IMR-90 (cell line): ENCODE measurements around the gene HTR3E. TPM values are rescaled to one million over a fixed set of nuclear protein-coding genes. Genes with fewer than 3 reads are reported as not detected.

Source experiments
- ATAC-seq: fragments of 200-7000 bp; cut with Tn5 transposase; 2 replicates; pipeline ENCODE4 v1.9.1; 2020; ENCODE audit warnings: low read depth, mild to moderate bottlenecking, moderate library complexity
- BruUV-seq: library from RNA; stranded (reverse); fragments of 400-500 nt; replicated peaks from 2 replicates; lab custom pipeline; 2021; lab: Mats Ljungman, UMichigan
- CTCF ChIA-PET: fragments of 300-600 bp; formaldehyde crosslinking; extraction: SDS; loops from one replicate; lab custom pipeline; 2021; ENCODE audit warnings: antibody characterized with exemption; lab: Yijun Ruan, JAX
- POLR2A ChIA-PET: fragments of 300-600 bp; sonication (Branson Sonifier 250); formaldehyde crosslinking; loops from one replicate; lab custom pipeline; 2022; ENCODE audit warnings: antibody characterized with exemption; ENCODE audit not compliant: unreplicated experiment; lab: Charles Lee
- DNase-seq: peaks from one replicate; pipeline ENCODE4 v3.0.0; 2013
- H2AFZ ChIP-seq: replicated peaks from 2 replicates; pipeline ENCODE3; 2013; ENCODE audit warnings: low read length, mild to moderate bottlenecking; ENCODE audit not compliant: poor library complexity
- H2AK5ac ChIP-seq: 2 replicates; pipeline ENCODE4 v1.6.1; 2013; ENCODE audit warnings: low read depth, low read length, inconsistent platforms
- H2AK9ac ChIP-seq: replicated peaks from 2 replicates; pipeline ENCODE3; 2013; ENCODE audit warnings: mild to moderate bottlenecking, low read depth, low read length, moderate library complexity; ENCODE audit not compliant: poor library complexity
- H2BK120ac ChIP-seq: 2 replicates; pipeline ENCODE4 v1.6.1; 2013; ENCODE audit warnings: low read depth, low read length, inconsistent platforms
- H2BK15ac ChIP-seq: 3 replicates; pipeline ENCODE4 v1.6.1; 2013; ENCODE audit warnings: low read depth, low read length, inconsistent platforms
- H2BK20ac ChIP-seq: 2 replicates; pipeline ENCODE4 v1.6.1; 2013; ENCODE audit warnings: low read depth, mild to moderate bottlenecking, inconsistent platforms, low read length, moderate library complexity
- H2BK5ac ChIP-seq: 2 replicates; pipeline ENCODE4 v1.6.1; 2013; ENCODE audit warnings: mild to moderate bottlenecking, low read depth, low read length, inconsistent platforms; ENCODE audit not compliant: poor library complexity, severe bottlenecking
- H3K14ac ChIP-seq: replicated peaks from 2 replicates; pipeline ENCODE4 v1.6.1; 2013; ENCODE audit warnings: low read depth, low read length, inconsistent platforms
- H3K18ac ChIP-seq: 2 replicates; pipeline ENCODE4 v1.6.1; 2013; ENCODE audit warnings: low read depth, low read length, control low read depth
- H3K23ac ChIP-seq: 2 replicates; pipeline ENCODE4 v1.6.1; 2013; ENCODE audit warnings: low read depth, low read length, inconsistent platforms
- H3K27ac ChIP-seq: 2 replicates; pipeline ENCODE4 v1.5.1; 2013; ENCODE audit warnings: mild to moderate bottlenecking, control low read depth, low read length; ENCODE audit not compliant: insufficient read depth
- H3K27me3 ChIP-seq: 2 replicates; pipeline ENCODE4 v1.6.1; 2013; ENCODE audit warnings: low read length; ENCODE audit not compliant: control insufficient read depth, insufficient read depth
- H3K36me3 ChIP-seq: 2 replicates; pipeline ENCODE4 v1.6.1; 2013; ENCODE audit warnings: low read length, mixed read lengths; ENCODE audit not compliant: control insufficient read depth, insufficient read depth
- H3K4ac ChIP-seq: 2 replicates; pipeline ENCODE4 v1.6.1; 2013; ENCODE audit warnings: low read depth, low read length, inconsistent platforms
- H3K4me1 ChIP-seq: 2 replicates; pipeline ENCODE4 v1.6.1; 2013; ENCODE audit warnings: low read length, mixed read lengths; ENCODE audit not compliant: control insufficient read depth, insufficient read depth
- H3K4me2 ChIP-seq: 2 replicates; pipeline ENCODE4 v1.6.1; 2013; ENCODE audit warnings: low read depth, mild to moderate bottlenecking, control low read depth, low read length, moderate library complexity
- H3K4me3 ChIP-seq: 2 replicates; pipeline ENCODE4 v1.5.1; 2013; ENCODE audit warnings: low read depth, mild to moderate bottlenecking, control low read depth, low read length, moderate library complexity; ENCODE audit not compliant: insufficient read depth
- H3K56ac ChIP-seq: 2 replicates; pipeline ENCODE4 v1.6.1; 2013; ENCODE audit warnings: low read length, inconsistent platforms; ENCODE audit not compliant: insufficient read depth; ENCODE audit errors: extremely low read depth
- H3K79me1 ChIP-seq, 2 experiments: 2 replicates each; pipeline ENCODE4 v1.6.1; 2013; ENCODE audit warnings: low read length in 2 of 2, inconsistent platforms in 1 of 2, low read depth in 1 of 2
- H3K9ac ChIP-seq: 2 replicates; pipeline ENCODE4 v1.6.1; 2013; ENCODE audit warnings: low read depth, low read length, control low read depth
- H3K9me1 ChIP-seq: 2 replicates; pipeline ENCODE4 v1.6.1; 2013; ENCODE audit warnings: low read length, inconsistent platforms; ENCODE audit not compliant: insufficient read depth
- H3K9me3 ChIP-seq: 2 replicates; pipeline ENCODE4 v1.6.1; 2013; ENCODE audit warnings: low read length; ENCODE audit not compliant: control insufficient read depth, insufficient read depth
- H4K20me1 ChIP-seq: 2 replicates; pipeline ENCODE4 v1.6.1; 2013; ENCODE audit warnings: low read length, inconsistent platforms; ENCODE audit not compliant: insufficient read depth
- H4K5ac ChIP-seq: 2 replicates; pipeline ENCODE4 v1.6.1; 2013; ENCODE audit warnings: mild to moderate bottlenecking, low read depth, low read length, control low read depth
- H4K8ac ChIP-seq, 2 experiments: 2 replicates each; pipeline ENCODE4 v1.6.1; 2013; ENCODE audit warnings: low read depth in 2 of 2, low read length in 2 of 2, control low read depth in 1 of 2, inconsistent platforms in 1 of 2
- H4K91ac ChIP-seq: 2 replicates; pipeline ENCODE4 v1.6.1; 2013; ENCODE audit warnings: low read depth, low read length, inconsistent platforms; ENCODE audit not compliant: insufficient read depth
- BHLHE40 ChIP-seq: fragments of 150-350 bp; IDR thresholded peaks from 2 replicates; pipeline ENCODE4 v1.6.1; 2016; ENCODE audit warnings: mild to moderate bottlenecking, low read depth, low read length
- CEBPB ChIP-seq: IDR thresholded peaks from 2 replicates; pipeline ENCODE4 v1.6.1; 2012; ENCODE audit warnings: low read depth, low read length, improper control_type of control experiment
- CHD1 ChIP-seq: IDR thresholded peaks from 2 replicates; pipeline ENCODE4 v1.6.1; 2012; ENCODE audit warnings: low read depth, low read length, improper control_type of control experiment
- ELK1 ChIP-seq: fragments of 150-350 bp; IDR thresholded peaks from 2 replicates; pipeline ENCODE4 v1.6.1; 2016; ENCODE audit warnings: low read depth, mild to moderate bottlenecking, low read length, moderate library complexity, borderline replicate concordance
- FOS ChIP-seq: fragments of 150-350 bp; IDR thresholded peaks from 2 replicates; pipeline ENCODE4 v1.6.1; 2016; ENCODE audit warnings: low read depth, low read length
- MAFK ChIP-seq: IDR thresholded peaks from 2 replicates; pipeline ENCODE4 v1.6.1; 2012; ENCODE audit warnings: low read depth, low read length, improper control_type of control experiment
- MAZ ChIP-seq: IDR thresholded peaks from 2 replicates; pipeline ENCODE4 v1.6.1; 2012; ENCODE audit warnings: low read depth, mild to moderate bottlenecking, low read length, improper control_type of control experiment, moderate library complexity, borderline replicate concordance
- POLR2A ChIP-seq: IDR thresholded peaks from 2 replicates; pipeline ENCODE4 v1.6.1; 2012; ENCODE audit warnings: mild to moderate bottlenecking, low read depth, low read length
- RAD21 ChIP-seq: IDR thresholded peaks from 2 replicates; pipeline ENCODE4 v1.6.1; 2012; ENCODE audit warnings: low read length, improper control_type of control experiment
- RCOR1 ChIP-seq: IDR thresholded peaks from 2 replicates; pipeline ENCODE4 v1.6.1; 2012; ENCODE audit warnings: mild to moderate bottlenecking, low read length, improper control_type of control experiment; ENCODE audit not compliant: insufficient replicate concordance
- WGBS, 2 experiments: methylation state at CpG; one replicate each; pipeline versions ENCODE4 v1.1.5 to v1.1.7; 2013; ENCODE audit warnings: missing lambda C conversion rate in 2 of 2; ENCODE audit not compliant: insufficient read length in 1 of 2; ENCODE audit errors: extremely low coverage in 2 of 2; 5-methylcytosine and 5-hydroxymethylcytosine counted together
- dilution Hi-C: fragments of 300-500 bp; cut with HindIII; formaldehyde crosslinking; loops from one replicate; pipeline ENCODE4 v1.14.3; 2018; ENCODE audit warnings: low sequenced_read_pairs; ENCODE audit not compliant: unreplicated experiment
- in situ Hi-C: fragments of 300-500 bp; cut with MboI; formaldehyde crosslinking; loops from 3 replicates; pipeline ENCODE4 v1.14.3; 2019; ENCODE audit warnings: low sequenced_read_pairs, inconsistent platforms, mixed read lengths
- intact Hi-C: fragments of 100-400 bp; cut with micrococcal nuclease; formaldehyde crosslinking; loops from 2 replicates; pipeline ENCODE4 v1.10.0; 2022
- polyA plus RNA-seq, 3 experiments: library from polyadenylated mRNA; depleted of rRNA; stranded (reverse); fragments of >200 nt; gene quantifications; 2 replicates each; pipeline ENCODE4 v1.2.3, GENCODE V29; 2012; ENCODE audit warnings: low replicate concordance in 1 of 3
- total RNA-seq: library from RNA; depleted of rRNA; stranded (reverse); fragments of >200 nt; gene quantifications from 2 replicates; pipeline ENCODE4 v1.2.3, GENCODE V29; 2012
- TF ChIP-seq, protein P1 (sequence below): fragments of 150-350 bp; IDR thresholded peaks from 2 replicates; pipeline ENCODE4 v1.6.1; 2017; ENCODE audit warnings: mild to moderate bottlenecking, antibody characterized with exemption, low read length, low read depth

The HTR3E gene
- total and polyA plus RNA-seq, 2 of the 4 experiments (the other 2 are of a cell fraction), result not detected

DNA sequence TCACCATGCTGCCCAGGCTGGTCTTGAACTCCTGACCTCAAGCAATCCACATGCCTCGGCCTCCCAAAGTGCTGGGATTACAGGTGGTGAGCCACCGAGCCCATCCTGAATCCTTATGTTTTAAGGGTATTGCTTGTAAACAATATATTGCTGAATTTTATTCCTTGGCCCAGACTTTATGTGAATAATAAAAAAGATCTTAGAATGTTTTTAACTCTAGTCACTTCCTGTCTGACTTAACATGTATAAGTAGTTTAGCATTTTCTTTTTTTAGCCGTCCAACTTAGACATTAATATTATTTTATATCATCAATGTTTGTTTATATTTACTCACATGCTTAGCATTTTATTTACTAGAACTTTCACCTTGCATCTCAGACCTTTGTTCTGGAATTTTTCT is 29.1 kb downstream of the HTR3E start:
- Histone ChIP-seq H3K56ac (no peak overlapping the region), H3K18ac (no peak overlapping the region), H4K5ac (no peak overlapping the region; the same call in 1 of the 2 replicates), H3K79me1 (no peaks in the 10 kb centered on the region), H3K9ac (no peak overlapping the region), H2BK20ac (no peak overlapping the region), H3K4me1 (no peaks in the 10 kb centered on the region; the same call in 1 of the 2 replicates), H3K23ac (no peak overlapping the region), H3K4ac (peak overlapping the region; percentile 61; the same call in 1 of the 2 replicates), H3K9me1 (0 out of 2 replicates have a peak, but pooled peaks cover 3% of the 10 kb centered on the region), H3K4me3 (no peak overlapping the region), H2BK15ac (no peak overlapping the region; the same call in 2 of the 3 replicates), H3K9me3 (no peaks in the 10 kb centered on the region), H2BK120ac (0 out of 2 replicates have a peak overlapping the region, but pooled peaks have one; percentile 23), H4K8ac (peak overlapping the region in 1 of 2 experiments; percentile 53; a peak in 1 of 4 replicates), H2BK5ac (peak overlapping the region; percentile 50), H4K20me1 (no peaks in the 10 kb centered on the region), H3K36me3 (no peaks in the 10 kb centered on the region), H3K27me3 (no peaks in the 10 kb centered on the region), H2AK5ac (no peak overlapping the region), H3K27ac (no peak overlapping the region), H2AK9ac (no peak overlapping the region), H2AFZ (peak overlapping the region; percentile 81), H3K4me2 (no peak overlapping the region), H4K91ac (no peak overlapping the region), H3K14ac (no peak overlapping the region)
- BruUV-seq, result no TSS peak
- CTCF ChIA-PET, result no interaction called here
- DNase-seq (peak; percentile 34), ATAC-seq (peak; percentile 48; the same call in 1 of the 2 replicates)
- TF ChIP-seq RAD21 (no peak), FOS (no peak), BHLHE40 (no peak), POLR2A (no peak), CEBPB (no peak), ELK1 (no peak), CHD1 (no peak), MAZ (no peak), MAFK (no peak), RCOR1 (no peak)
- TF ChIP-seq, protein P1, sequence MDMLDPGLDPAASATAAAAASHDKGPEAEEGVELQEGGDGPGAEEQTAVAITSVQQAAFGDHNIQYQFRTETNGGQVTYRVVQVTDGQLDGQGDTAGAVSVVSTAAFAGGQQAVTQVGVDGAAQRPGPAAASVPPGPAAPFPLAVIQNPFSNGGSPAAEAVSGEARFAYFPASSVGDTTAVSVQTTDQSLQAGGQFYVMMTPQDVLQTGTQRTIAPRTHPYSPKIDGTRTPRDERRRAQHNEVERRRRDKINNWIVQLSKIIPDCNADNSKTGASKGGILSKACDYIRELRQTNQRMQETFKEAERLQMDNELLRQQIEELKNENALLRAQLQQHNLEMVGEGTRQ, result no peak
- POLR2A ChIA-PET, result no interaction called here
- in situ Hi-C loops (no loop called here), dilution Hi-C loops (no loop called here), intact Hi-C loops (no loop called here)
- no CpG with 5 or more reads among the region's 3 CpGs for WGBS, 2 experiments
